ENCODE results near the gene ANAPC15.

ANAPC15 gene

DNA sequence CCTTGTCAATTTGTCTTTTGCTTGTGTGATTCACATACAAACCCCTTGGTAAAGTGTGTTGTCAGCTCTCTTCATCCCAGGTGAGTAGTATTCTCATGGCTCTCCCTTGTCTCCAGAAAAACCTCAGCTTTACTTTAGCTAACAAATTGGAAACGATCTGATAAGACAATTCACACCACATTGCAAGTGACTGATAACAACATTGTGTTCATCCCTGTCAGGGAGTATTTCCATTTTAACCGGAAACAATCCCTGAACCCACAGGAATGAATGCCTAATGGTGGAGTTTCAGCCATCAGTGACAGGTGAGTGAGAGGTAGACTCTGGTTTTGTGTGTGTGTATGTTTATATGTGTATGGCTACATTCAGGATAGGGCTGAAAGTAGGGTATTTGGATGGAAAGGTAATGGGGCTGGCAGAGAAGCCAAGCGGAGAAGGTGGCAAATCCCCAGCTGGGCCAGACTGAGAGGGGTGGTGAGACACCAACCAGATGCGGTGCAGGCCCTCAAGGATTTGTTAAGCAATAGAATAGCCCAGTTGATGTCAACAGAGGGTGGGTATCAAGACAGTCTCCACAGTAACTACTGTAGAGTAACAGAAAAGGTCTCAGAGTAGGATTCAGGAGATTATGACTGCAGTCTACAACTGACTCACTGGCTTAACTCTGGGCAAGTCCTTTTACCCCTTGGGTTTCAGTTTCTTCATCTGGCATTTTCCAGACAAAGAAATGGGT, 24.3 kb downstream of the ANAPC15 start:
- Histone ChIP-seq H3K27me3 (replicated peaks; ENCODE audit: control insufficient read depth, insufficient read depth, low read length) (no peaks in the 10 kb centered on the region), H3K36me3 (ENCODE audit: control insufficient read depth, insufficient read depth, low read length) (peaks cover 2% of the 10 kb centered on the region), H3K4me3 (replicated peaks; ENCODE audit: low read depth, low read length) (no peak overlapping the region)
- TF ChIP-seq, protein P1, sequence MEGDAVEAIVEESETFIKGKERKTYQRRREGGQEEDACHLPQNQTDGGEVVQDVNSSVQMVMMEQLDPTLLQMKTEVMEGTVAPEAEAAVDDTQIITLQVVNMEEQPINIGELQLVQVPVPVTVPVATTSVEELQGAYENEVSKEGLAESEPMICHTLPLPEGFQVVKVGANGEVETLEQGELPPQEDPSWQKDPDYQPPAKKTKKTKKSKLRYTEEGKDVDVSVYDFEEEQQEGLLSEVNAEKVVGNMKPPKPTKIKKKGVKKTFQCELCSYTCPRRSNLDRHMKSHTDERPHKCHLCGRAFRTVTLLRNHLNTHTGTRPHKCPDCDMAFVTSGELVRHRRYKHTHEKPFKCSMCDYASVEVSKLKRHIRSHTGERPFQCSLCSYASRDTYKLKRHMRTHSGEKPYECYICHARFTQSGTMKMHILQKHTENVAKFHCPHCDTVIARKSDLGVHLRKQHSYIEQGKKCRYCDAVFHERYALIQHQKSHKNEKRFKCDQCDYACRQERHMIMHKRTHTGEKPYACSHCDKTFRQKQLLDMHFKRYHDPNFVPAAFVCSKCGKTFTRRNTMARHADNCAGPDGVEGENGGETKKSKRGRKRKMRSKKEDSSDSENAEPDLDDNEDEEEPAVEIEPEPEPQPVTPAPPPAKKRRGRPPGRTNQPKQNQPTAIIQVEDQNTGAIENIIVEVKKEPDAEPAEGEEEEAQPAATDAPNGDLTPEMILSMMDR (IDR thresholded peaks at IDR 0.05; ENCODE audit: insufficient read depth, low read length, poor library complexity, severe bottlenecking) = no peak
- no peak for DNase-seq (ENCODE audit: extremely low read depth, insufficient read length)

DNA sequence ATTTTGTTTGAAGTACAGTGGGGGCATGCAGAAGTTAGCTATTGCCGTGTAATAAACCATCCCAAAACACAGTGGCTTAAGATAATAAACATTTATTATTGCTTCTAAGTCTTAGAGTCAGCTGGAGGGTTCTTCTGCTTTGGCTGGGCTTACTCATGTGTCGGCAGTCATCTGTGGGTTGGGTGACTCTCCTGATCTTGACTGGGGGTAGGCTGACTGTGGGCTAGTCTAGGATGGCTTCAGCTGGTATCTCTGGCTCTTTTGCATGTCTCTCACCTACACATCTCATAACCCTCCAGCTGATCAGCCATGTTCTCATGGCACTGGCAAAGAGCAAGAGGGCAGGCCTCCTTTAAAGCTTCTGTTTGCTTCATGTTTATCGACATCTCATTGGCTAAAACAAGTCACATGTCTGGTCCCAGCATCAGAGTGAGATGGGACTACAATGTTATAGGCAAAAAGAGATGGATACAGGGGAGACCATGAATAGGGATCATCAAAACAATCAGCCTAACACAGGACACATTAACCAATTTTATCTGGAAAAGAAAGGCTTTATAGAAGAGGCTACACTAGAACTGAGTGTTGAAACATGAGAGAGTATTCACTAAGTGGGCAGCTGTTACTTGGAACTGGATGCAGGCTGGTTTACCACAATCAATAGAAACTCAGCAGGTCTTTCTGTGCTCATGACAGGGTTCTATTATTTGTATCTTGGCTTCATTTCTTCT, 26.7 kb downstream of the ANAPC15 start:
- DNase-seq (ENCODE audit: extremely low read depth, insufficient read length) = no peak
- Histone ChIP-seq H3K4me3 (replicated peaks; ENCODE audit: low read depth, low read length) (no peak overlapping the region), H3K27me3 (replicated peaks; ENCODE audit: control insufficient read depth, insufficient read depth, low read length) (no peaks in the 10 kb centered on the region), H3K36me3 (ENCODE audit: control insufficient read depth, insufficient read depth, low read length) (no peaks in the 10 kb centered on the region; the same call in 1 of the 2 replicates)
- TF ChIP-seq, protein P1 (IDR thresholded peaks at IDR 0.05; ENCODE audit: insufficient read depth, low read length, poor library complexity, severe bottlenecking) = no peak

DNA sequence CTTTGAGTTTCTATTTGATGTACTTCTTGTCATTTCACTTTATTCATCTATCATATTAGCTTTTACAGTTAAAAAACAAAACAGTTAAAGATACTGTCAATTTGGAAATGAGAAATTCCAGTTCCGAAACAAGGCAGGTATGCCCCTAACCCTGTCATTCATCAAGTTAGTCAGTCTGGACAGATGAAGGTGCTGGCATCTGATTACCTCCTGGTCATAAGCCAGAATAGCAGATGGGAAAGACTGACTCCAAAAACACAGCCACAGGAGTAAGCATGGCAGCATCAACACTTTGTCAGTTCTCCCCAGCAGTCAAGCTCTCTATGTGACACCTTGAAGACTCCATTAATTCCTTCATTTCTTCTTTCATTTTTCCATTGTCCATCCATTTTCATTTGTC, 27.5 kb downstream of the ANAPC15 start:
- TF ChIP-seq, protein P1 (IDR thresholded peaks at IDR 0.05; ENCODE audit: insufficient read depth, low read length, poor library complexity, severe bottlenecking) = no peak
- no peaks in the 10 kb centered on the region; the same call in 1 of the 2 replicates for H3K36me3 ChIP-seq (ENCODE audit: control insufficient read depth, insufficient read depth, low read length)
- DNase-seq (ENCODE audit: extremely low read depth, insufficient read length) = no peak
- H3K4me3 ChIP-seq (replicated peaks; ENCODE audit: low read depth, low read length) = no peak overlapping the region
- H3K27me3 ChIP-seq (replicated peaks; ENCODE audit: control insufficient read depth, insufficient read depth, low read length) = no peaks in the 10 kb centered on the region

DNA sequence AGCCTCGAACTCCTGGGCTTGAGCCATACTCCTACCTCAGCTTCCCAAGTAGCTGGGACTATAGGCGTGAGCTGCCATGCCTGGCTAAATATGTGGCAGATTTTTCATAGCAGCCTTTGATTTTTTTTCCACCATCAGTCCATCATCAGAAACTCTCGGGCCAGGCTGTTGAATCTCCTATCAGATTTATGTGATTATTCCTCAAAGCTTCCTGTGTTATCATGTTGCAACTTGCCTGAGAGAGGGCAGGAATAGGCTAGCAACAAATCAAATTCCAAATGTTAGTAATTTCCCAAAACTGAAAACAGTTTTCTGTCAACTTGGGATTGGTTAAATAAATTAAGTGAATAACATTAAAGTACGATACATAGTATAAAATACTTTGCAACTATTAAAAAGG, 28.4 kb downstream of the ANAPC15 start:
- no peak for DNase-seq (ENCODE audit: extremely low read depth, insufficient read length)
- no peaks in the 10 kb centered on the region for H3K27me3 ChIP-seq (replicated peaks; ENCODE audit: control insufficient read depth, insufficient read depth, low read length)
- H3K36me3 ChIP-seq (ENCODE audit: control insufficient read depth, insufficient read depth, low read length) = no peaks in the 10 kb centered on the region; the same call in 1 of the 2 replicates
- H3K4me3 ChIP-seq (replicated peaks; ENCODE audit: low read depth, low read length) = no peak overlapping the region
- TF ChIP-seq, protein P1 (IDR thresholded peaks at IDR 0.05; ENCODE audit: insufficient read depth, low read length, poor library complexity, severe bottlenecking) = no peak

DNA sequence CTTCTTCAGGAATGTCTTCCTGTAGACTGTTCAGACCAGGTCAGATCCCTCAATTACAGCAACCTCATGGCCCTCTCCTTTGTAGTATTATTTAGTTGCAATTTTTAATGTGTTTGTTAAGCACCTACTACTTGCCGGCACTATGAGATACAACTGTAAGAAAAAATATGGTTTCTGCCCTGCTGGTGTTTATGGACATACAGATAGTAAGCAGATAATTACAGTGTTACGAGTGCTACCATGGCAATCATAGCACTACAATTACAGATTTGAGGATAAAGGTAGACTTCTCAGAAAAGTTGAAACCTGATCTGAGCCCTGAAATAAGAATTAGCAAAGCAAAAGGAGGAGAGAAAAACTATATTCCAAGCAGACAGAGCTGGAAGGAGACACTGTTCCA, 29.1 kb downstream of the ANAPC15 start:
- TF ChIP-seq, protein P1 (IDR thresholded peaks at IDR 0.05; ENCODE audit: insufficient read depth, low read length, poor library complexity, severe bottlenecking) = no peak
- no peak overlapping the region for H3K4me3 ChIP-seq (replicated peaks; ENCODE audit: low read depth, low read length)
- H3K27me3 ChIP-seq (replicated peaks; ENCODE audit: control insufficient read depth, insufficient read depth, low read length) = no peaks in the 10 kb centered on the region
- H3K36me3 ChIP-seq (ENCODE audit: control insufficient read depth, insufficient read depth, low read length) = no peaks in the 10 kb centered on the region; the same call in 1 of the 2 replicates
- DNase-seq (ENCODE audit: extremely low read depth, insufficient read length) = no peak
